ENCODE data around the gene ZNF513. TPM values are rescaled to one million over a fixed set of nuclear protein-coding genes. Genes with fewer than 3 reads are reported as not detected.
"Not testable (repeated sequence)": the region's sequence is repeated elsewhere in the genome, so short reads cannot be mapped to it uniquely, and the experiment has no call there.

The ZNF513 gene
- total RNA-seq, 1 donor: 7.3 TPM

GRCh38 chr2:27353762-27354596, 26.6 kb downstream of the ZNF513 start:
- TF ChIP-seq CTCF (IDR thresholded peaks at IDR 0.05; ENCODE audit: insufficient read depth, low read length): no peak
- no peak overlapping the region for H3K4me3 ChIP-seq (ENCODE audit: low read depth, low read length)
- peak; percentile 26 for DNase-seq (ENCODE audit: low read depth)

GRCh38 chr2:27353386-27353761, 27.2 kb downstream of the ZNF513 start:
- DNase-seq (ENCODE audit: low read depth): not testable (repeated sequence)

DNA sequence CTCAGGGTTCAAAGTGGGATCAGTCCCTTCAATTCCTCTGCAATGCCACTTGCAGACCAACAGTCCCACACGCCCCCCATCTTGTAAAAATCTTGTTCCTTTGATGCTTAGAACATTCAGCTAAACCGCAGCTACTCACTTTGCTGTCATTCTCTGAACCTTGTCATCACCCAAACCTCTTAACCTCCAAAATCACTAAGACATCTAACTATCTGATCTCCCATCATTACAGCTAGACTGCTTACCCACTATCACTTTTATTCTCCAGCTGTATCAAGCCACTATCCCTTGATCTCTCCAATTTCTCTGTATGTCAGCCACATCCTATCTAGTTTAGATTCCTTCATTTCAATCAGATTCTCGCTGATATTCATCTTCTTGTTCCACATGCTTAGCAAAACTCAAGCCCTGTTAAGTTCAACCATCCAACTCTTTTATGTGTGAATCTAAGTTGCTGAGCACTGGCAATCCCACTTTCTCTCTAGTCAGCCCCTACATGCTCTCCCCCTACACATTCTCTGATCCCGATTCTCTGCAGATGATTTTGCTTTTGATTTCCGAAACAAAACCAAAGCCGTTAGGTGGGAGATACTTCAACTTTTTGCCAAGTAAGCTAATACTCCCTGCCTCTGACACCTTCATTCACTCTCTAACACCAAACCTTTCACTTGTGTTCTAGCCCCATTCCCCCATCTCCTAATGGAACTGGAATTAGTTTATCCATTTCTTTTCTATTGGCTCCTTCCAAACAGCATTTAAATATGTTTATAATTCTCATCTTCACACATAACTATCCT, 28.5 kb downstream of the ZNF513 start:
- no peak for TF ChIP-seq CTCF (IDR thresholded peaks at IDR 0.05; ENCODE audit: insufficient read depth, low read length)

More at GRCh38 chr2:27353386-27353761, 27.2 kb downstream of the ZNF513 start:
- H3K4me3 ChIP-seq (ENCODE audit: low read depth, low read length): not testable (repeated sequence)

DNA sequence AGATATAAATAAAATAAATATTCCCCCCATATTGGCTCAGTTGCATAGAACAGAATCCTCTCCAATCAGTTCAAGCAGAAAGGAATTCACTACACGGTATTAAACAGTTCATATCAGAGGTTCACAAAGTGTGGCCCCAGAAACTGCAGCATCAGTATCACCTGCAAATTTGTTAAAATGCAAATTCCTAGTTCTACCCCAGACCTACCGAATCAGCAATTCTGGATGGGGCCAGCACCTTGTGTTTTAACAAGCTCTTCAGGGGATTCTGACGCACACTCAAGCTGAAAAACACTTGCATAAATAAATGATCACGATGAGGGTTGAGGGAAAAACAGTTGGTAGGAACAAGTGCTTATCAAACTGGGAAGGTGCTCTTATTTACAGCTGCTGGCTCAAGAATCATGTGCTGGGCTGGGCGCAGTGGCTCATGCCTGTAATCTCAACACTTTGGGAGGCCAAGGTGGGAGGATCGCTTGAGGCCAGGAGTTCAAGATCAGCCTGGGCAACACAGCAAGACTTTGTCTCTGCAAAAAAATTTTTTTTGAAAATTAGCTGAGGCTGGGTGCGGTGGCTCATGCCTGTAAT, 30.3 kb downstream of the ZNF513 start:
- H3K4me3 ChIP-seq (ENCODE audit: low read depth, low read length): no peak overlapping the region
- no peak for TF ChIP-seq CTCF (IDR thresholded peaks at IDR 0.05; ENCODE audit: insufficient read depth, low read length)
- DNase-seq (ENCODE audit: low read depth): no peak

More for the DNA sequence above, 28.5 kb downstream of the ZNF513 start:
- H3K4me3 ChIP-seq (ENCODE audit: low read depth, low read length): no peak overlapping the region
- no peak for DNase-seq (ENCODE audit: low read depth)

GRCh38 chr2:27347641-27348040, 32.9 kb downstream of the ZNF513 start:
- no peak for TF ChIP-seq CTCF (IDR thresholded peaks at IDR 0.05; ENCODE audit: insufficient read depth, low read length)
- H3K4me3 ChIP-seq (ENCODE audit: low read depth, low read length): no peak overlapping the region
- no peak for DNase-seq (ENCODE audit: low read depth)

DNA sequence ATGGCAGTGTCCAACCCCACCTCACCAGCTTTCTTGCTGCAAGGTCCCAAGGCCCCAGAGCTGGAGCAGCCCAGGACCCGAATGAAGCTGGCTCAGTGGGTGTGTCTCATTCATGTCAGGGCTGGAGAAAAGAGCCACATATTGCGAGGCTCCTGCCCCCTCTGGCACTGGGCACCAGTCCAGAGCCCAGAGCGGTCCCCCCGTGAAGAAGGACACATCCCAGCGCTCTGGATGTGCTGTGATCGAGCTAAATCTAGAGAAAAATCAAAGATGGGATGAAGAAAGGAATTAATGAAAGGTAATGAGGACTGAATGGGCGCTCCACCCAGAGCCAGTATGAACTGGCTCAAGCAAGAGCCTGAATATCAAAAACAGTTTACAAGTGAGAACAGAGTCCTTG, 44.4 kb downstream of the ZNF513 start:
- no peak for TF ChIP-seq CTCF (IDR thresholded peaks at IDR 0.05; ENCODE audit: insufficient read depth, low read length)
- no peak for DNase-seq (ENCODE audit: low read depth)
- no peak overlapping the region for H3K4me3 ChIP-seq (ENCODE audit: low read depth, low read length)

GRCh38 chr2:27335311-27335710, 45.2 kb downstream of the ZNF513 start:
- TF ChIP-seq CTCF (IDR thresholded peaks at IDR 0.05; ENCODE audit: insufficient read depth, low read length): no peak

More at GRCh38 chr2:27335311-27335710, 45.2 kb downstream of the ZNF513 start:
- DNase-seq (ENCODE audit: low read depth): no peak
- no peak overlapping the region for H3K4me3 ChIP-seq (ENCODE audit: low read depth, low read length)
